Skeletal muscle tissue (tissue), 4 donors: ENCODE data around the gene ARHGEF7. TPM values are rescaled to one million over a fixed set of nuclear protein-coding genes. Genes with fewer than 3 reads are reported as not detected.
"Not testable (repeated sequence)": the region's sequence is repeated elsewhere in the genome, so short reads cannot be mapped to it uniquely, and the experiment has no call there.

Source experiments
- H3K27ac ChIP-seq: one replicate; pipeline ENCODE4 v1.7.0; 2013; ENCODE audit warnings: mild to moderate bottlenecking, low read depth, low read length, inconsistent platforms
- H3K27me3 ChIP-seq, 3 donors: one replicate each; pipeline ENCODE4 v1.7.0; 2013; ENCODE audit warnings: low read length in 3 of 3; ENCODE audit not compliant: control insufficient read depth in 3 of 3, insufficient read depth in 3 of 3
- H3K36me3 ChIP-seq, 3 donors: one replicate each; pipeline ENCODE4 v1.7.0; 2013; ENCODE audit warnings: low read length in 3 of 3; ENCODE audit not compliant: control insufficient read depth in 3 of 3, insufficient read depth in 3 of 3
- H3K4me1 ChIP-seq, 3 donors: one replicate each; pipeline ENCODE4 v1.7.0; 2013; ENCODE audit warnings: low read length in 3 of 3, mild to moderate bottlenecking in 3 of 3; ENCODE audit not compliant: control insufficient read depth in 3 of 3, insufficient read depth in 3 of 3
- H3K4me3 ChIP-seq, 3 donors: one replicate each; pipeline ENCODE4 v1.7.0; 2013; ENCODE audit warnings: low read length in 3 of 3
- H3K9ac ChIP-seq, 3 donors: one replicate each; pipeline ENCODE4 v1.7.0; 2013; ENCODE audit warnings: low read length in 3 of 3, mild to moderate bottlenecking in 3 of 3, moderate library complexity in 2 of 3, low read depth in 1 of 3
- H3K9me3 ChIP-seq, 3 donors: one replicate each; pipeline ENCODE4 v1.7.0; 2013; ENCODE audit warnings: low read length in 3 of 3; ENCODE audit not compliant: control insufficient read depth in 3 of 3
- total RNA-seq: library from RNA; depleted of rRNA; stranded (reverse); fragments of >200 nt; gene quantifications from one replicate; pipeline ENCODE4 v1.2.3, GENCODE V29; 2014
- donor health status: Osteomylitis.

The ARHGEF7 gene
- total RNA-seq, 1 donor from 2014 or later = 99.7 TPM

DNA sequence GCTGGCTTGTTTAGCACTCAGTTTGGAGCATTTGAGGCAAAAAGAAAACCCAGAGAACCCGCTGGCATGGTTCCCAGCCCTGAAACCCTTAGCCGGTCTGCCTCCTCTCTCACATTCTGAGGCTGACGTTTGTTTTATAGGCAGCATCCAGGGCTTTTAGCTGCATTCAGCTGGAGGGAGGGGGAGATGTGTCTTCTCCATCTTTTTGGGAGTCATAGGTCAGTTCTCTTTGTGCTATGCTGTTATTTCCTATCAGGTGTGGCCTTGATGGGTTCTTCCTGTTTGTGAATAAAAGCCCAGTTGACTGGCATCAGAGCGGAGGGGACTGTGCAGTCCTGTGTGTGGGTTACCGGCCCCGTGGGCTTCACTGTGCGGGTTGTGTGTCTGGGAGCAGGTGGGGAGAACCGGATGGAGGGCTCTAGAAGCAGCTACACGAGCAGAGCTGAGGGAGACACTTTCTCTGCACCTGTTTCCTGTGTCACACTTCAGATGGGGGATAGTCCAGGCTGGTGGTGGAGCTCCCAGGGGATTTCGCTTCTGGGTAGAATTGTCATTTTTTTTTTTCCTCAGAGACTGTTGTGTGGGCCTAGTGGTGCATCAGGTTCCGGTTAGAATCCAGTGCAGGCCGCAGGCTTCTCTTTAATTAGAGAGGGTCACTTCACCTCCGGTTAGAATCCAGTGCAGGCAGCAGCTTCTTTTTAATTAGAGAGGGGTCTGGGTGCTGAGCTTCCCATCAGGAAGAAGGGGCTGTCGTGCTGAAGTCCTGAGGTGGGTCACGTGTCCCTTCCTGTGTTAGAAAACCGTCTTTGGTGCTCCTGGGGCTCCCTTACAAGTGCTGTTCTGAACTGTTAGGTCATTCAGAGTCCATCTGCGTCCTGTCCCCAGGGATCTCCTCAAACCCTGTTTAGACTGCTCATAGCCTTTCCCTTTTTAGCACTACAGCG is 69.6 kb downstream of the ARHGEF7 start:
- Histone ChIP-seq H3K27ac (peak overlapping the region; percentile 26), H3K4me1 (peaks cover 55 to 73% (median 62%) of the 10 kb centered on the region in 3 donors)

DNA sequence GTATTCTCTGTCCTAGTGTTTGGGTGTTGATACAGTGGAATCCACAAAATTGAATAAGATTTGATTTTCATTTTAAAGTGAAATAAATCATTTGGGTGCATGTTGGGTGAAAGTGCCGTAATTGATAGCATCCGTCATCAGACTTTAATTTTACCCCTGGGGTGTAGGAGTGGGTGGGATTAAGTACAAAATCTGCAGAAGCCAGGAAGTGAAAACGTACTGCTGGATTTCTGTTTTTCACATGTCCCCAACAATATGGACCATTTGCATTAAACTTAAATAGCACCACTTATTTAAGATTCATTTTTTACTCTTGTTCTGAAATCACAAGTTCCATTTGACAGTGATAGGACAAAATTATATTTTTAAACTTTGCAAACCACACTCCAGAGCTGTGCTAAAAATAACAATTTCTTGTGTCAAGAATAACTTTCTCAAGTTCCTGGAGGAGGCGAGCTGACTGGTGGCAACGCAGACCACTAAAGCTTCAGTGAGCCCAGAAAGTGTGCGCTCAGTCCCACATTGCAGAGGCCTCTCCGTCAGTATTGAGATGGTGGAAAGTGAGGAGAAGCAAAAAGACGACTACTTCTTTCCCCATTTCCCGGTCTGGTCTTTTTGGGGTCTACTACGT is 71.3 kb downstream of the ARHGEF7 start:
- Histone ChIP-seq H3K9me3 (no peaks in the 10 kb centered on the region), H3K36me3 (peaks cover 0 to 2% (median 0%) of the 10 kb centered on the region in 3 donors), H3K4me3 (peak overlapping the region in 2 of 3 donors; percentile 33 to 49), H3K9ac (peak overlapping the region; percentile 4 to 34 (median 23)), H3K27ac (peak overlapping the region; percentile 26), H3K27me3 (no peaks in the 10 kb centered on the region), H3K4me1 (peaks cover 47 to 65% (median 53%) of the 10 kb centered on the region in 3 donors)

More for the DNA sequence above, 69.6 kb downstream of the ARHGEF7 start:
- Histone ChIP-seq H3K36me3 (peaks cover 0 to 2% (median 0%) of the 10 kb centered on the region in 3 donors), H3K9me3 (no peaks in the 10 kb centered on the region), H3K9ac (peak overlapping the region; percentile 14 to 60 (median 28)), H3K4me3 (peak overlapping the region in 2 of 3 donors; percentile 2 to 6), H3K27me3 (no peaks in the 10 kb centered on the region)

DNA sequence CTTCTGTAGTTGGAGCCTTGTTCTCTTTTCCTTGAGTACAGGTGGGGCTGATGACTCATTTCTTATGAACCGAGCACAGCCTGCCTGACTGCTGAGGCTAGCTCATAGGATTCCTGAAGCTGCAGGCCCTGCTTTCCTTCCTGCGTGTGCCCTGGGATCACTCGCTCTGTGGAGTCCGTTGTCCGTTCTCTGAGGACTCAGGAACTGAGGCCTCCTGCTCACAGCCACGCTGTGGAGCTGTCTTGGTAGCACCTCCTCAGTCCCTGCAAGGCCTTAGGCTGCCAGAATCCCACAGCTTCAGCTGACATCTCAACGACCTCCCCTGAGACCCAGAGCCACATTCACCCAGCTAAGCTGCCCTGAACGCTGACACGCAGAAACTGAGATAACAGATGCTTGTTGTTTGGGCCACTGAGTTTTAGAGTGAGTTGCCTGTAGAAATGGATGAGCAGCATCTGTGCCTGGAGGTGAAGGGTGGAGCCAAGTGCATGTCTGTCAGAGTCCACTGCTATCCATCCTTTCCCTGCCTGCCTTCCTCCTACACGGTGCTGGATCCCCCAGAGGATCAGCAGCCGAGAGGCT is 72.9 kb downstream of the ARHGEF7 start:
- Histone ChIP-seq H3K9me3 (no peaks in the 10 kb centered on the region), H3K4me1 (peaks cover 42 to 55% (median 49%) of the 10 kb centered on the region in 3 donors), H3K27ac (peak overlapping the region; percentile 21), H3K9ac (no peak overlapping the region), H3K4me3 (peak overlapping the region in 2 of 3 donors; percentile 5 to 32), H3K27me3 (no peaks in the 10 kb centered on the region), H3K36me3 (no peaks in the 10 kb centered on the region)

DNA sequence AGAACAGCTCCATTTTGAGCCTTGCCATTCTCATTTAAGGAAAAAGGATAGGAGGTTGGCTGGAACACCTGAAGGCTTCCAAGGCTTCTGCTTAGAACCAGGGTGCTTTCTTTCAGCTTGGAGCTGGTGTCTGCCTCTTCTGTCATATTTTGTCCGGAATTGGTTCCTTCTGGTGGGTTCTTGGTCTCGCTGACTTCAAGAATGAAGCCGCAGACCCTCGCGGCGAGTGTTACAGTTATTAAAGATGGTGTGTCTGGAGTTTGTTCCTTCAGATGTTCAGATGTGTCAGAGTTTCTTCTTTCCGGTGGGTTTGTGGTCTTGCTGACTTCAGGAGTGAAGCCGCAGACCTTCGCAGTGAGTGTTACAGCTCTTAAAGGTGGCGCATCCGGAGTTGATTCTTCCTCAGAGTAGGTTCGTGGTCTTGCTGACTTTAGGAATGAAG is 74.0 kb downstream of the ARHGEF7 start:
- not testable (repeated sequence) for H3K9me3 ChIP-seq, H3K27me3 ChIP-seq, H3K36me3 ChIP-seq, H3K27ac ChIP-seq, H3K9ac ChIP-seq, H3K4me3 ChIP-seq
- H3K4me1 ChIP-seq = peaks cover 42 to 54% (median 47%) of the 10 kb centered on the region in 3 donors

DNA sequence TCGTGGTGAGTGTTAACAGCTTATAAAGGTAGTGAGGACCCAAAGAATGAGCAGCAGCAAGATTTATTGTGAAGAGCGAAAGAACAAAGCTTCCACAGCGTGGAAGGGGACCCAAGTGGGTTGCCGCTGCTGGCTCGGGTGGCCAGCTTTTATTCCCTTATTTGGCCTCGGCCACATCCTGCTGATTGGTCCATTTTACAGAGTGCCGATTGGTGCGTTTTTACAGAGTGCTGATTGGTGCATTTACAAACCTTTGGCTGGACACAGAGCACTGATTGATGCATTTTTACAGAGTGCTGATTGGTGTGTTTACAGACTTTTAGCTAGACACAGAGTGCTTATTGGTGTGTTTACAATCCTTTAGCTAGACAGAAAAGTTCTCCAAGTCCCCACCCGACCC is 74.4 kb downstream of the ARHGEF7 start:
- not testable (repeated sequence) for H3K27ac ChIP-seq

DNA sequence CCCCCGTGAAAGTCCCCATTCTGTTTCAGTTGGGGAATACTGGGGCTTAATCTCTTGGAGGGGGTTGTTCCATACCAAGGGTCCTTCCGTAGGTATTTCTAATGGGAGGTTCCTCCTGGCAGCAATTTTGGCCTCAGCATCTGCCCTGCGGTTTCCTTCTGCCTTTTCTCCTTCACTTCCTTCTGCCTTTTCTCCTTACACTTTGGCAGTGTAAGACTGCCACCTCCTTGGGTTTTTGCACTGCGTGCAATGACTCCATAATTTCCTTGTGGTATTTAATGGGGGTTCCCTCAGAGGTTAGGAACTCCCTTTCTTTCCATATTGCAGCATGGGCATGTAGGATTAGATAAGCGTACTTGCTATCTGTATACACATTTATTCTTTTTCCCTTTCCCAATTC is 78.1 kb downstream of the ARHGEF7 start:
- H3K27me3 ChIP-seq, H3K9ac ChIP-seq, H3K4me3 ChIP-seq, H3K27ac ChIP-seq, H3K9me3 ChIP-seq, H3K36me3 ChIP-seq: not testable (repeated sequence)
- peaks cover 5 to 20% (median 13%) of the 10 kb centered on the region in 3 donors for H3K4me1 ChIP-seq

More for the DNA sequence above, 74.4 kb downstream of the ARHGEF7 start:
- H3K9ac ChIP-seq, H3K27me3 ChIP-seq, H3K9me3 ChIP-seq, H3K36me3 ChIP-seq, H3K4me3 ChIP-seq: not testable (repeated sequence)
- H3K4me1 ChIP-seq = peaks cover 37 to 54% (median 45%) of the 10 kb centered on the region in 3 donors

DNA sequence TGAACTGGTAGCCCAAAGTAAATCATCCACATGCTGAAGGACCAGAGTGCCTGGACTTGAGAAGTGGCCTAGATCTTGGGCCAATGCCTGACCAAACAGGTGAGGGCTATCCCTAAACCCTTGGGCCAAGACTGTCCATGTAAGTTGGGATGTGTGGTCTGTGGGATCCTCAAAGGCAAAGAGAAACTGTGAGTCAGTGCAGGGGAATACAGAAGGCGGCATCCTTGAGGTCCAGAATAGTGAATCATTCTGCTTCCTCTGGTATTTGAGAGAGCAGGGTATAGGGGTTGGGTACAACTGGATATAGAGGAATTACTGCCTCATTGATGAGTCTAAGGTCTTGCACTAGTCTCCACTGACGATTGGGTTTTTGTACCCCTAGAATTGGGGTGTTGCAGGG is 79.5 kb downstream of the ARHGEF7 start:
- not testable (repeated sequence) for H3K4me3 ChIP-seq, H3K36me3 ChIP-seq, H3K27me3 ChIP-seq, H3K9me3 ChIP-seq, H3K27ac ChIP-seq, H3K9ac ChIP-seq
- peaks cover 5 to 15% (median 10%) of the 10 kb centered on the region in 3 donors for H3K4me1 ChIP-seq

DNA sequence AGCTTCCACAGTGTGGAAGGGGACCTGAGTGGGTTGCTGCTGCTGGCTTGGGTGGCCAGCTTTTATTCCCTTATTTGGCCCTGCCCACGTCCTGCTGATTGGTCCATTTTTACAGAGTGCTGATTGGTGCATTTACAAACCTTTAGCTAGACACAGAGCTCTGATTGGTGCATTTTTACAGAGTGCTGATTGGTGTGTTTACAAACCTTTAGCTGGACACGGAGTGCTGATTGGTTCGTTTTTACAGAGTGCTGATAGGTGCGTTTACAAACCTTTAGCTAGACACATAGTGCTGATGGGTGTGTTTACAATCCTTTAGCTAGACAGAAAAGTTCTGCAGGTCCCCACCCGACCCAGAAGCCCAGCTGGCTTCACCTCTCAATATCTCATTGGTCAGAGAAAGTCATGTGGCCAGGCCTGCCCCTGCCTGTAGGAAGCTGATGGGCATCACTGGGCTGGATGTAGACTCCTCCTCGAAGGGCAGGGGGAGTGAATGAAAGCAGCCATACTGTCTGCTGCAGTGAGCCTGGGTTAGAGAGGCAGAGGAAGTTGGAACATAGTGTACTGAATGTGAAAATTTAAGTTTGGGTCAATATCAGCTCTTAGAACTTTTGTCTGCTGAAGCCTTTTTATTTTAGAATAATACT is 83.7 kb downstream of the ARHGEF7 start:
- not testable (repeated sequence) for H3K9ac ChIP-seq, H3K9me3 ChIP-seq
- H3K4me1 ChIP-seq = peaks cover 22 to 38% (median 29%) of the 10 kb centered on the region in 3 donors

DNA sequence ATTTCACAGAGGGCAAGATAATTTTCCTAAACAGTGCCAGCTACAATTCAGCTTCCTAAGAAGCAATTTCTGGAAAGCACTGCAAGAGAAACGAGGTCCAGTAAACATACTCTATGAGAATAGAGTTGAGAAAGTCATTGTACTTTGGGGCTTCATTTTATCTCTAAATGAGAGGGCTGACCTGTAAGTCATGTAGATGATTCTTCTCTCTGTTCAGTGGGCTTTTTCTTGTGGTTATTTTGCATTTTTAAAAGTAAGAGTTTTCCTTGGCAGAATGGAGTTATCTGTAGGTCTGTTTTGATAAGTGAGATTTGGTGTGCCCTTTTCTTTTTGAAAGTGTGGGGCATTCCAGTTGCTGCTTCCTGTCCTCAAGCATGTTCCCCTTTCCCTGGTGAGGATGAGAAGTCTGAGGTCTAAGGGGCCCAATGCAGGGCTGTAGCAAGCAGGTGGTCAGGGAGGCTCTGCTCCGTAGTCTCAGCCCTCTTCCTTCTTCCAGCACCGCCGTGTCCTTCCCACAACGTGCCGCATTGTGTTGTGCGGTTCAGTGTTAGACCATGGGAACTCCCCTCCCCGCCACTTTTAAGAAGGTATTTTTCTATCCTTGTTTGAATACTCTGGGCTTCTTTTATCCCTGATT is 86.3 kb downstream of the ARHGEF7 start:
- Histone ChIP-seq H3K4me3 (no peak overlapping the region), H3K4me1 (peaks cover 30 to 38% (median 32%) of the 10 kb centered on the region in 3 donors), H3K9me3 (no peaks in the 10 kb centered on the region), H3K9ac (no peak overlapping the region), H3K27me3 (no peaks in the 10 kb centered on the region), H3K27ac (peak overlapping the region; percentile 3), H3K36me3 (peaks cover 0 to 3% (median 0%) of the 10 kb centered on the region in 3 donors)

More for the DNA sequence above, 83.7 kb downstream of the ARHGEF7 start:
- H3K36me3 ChIP-seq, H3K4me3 ChIP-seq, H3K27ac ChIP-seq, H3K27me3 ChIP-seq: not testable (repeated sequence)
